GM23338 (cell line): ENCODE measurements around the gene MBL2. TPM values are rescaled to one million over a fixed set of nuclear protein-coding genes. Genes with fewer than 3 reads are reported as not detected.

ENCODE experiments used
- ATAC-seq: fragments of 200-7000 bp; cut with Tn5 transposase; 3 replicates; pipeline ENCODE4 v1.9.1; 2020
- DNase-seq: peaks from one replicate; pipeline ENCODE4 v3.0.0-alpha.2; 2015; ENCODE audit warnings: low spot score
- H2AFZ ChIP-seq: fragments of 200-600 bp; sonication (generic); 2 replicates; pipeline ENCODE4 v1.8.0; 2016; ENCODE audit warnings: antibody characterized with exemption, mild to moderate bottlenecking, moderate library complexity
- H3F3A ChIP-seq: fragments of 200-600 bp; sonication (generic); replicated peaks from 2 replicates; pipeline ENCODE4 v1.8.0; 2017; ENCODE audit warnings: antibody characterized with exemption, mixed run types, low read depth
- H3K27ac ChIP-seq: fragments of 200-600 bp; sonication (generic); 2 replicates; pipeline ENCODE4 v1.6.1; 2016; ENCODE audit warnings: low read depth
- H3K27me3 ChIP-seq: fragments of 200-600 bp; sonication (generic); 2 replicates; pipeline ENCODE4 v1.8.0; 2016; ENCODE audit warnings: mild to moderate bottlenecking, mixed run types, moderate library complexity; ENCODE audit not compliant: insufficient read depth
- H3K36me3 ChIP-seq: fragments of 200-600 bp; sonication (generic); 2 replicates; pipeline ENCODE4 v1.8.0; 2016; ENCODE audit warnings: mild to moderate bottlenecking; ENCODE audit not compliant: insufficient read depth
- H3K4me1 ChIP-seq: fragments of 200-600 bp; sonication (generic); 2 replicates; pipeline ENCODE4 v1.8.0; 2016; ENCODE audit warnings: mild to moderate bottlenecking, moderate library complexity; ENCODE audit not compliant: insufficient read depth
- H3K4me2 ChIP-seq: fragments of 200-600 bp; sonication (generic); 2 replicates; pipeline ENCODE4 v1.7.1; 2017; ENCODE audit warnings: mixed run types
- H3K4me3 ChIP-seq: fragments of 200-600 bp; sonication (generic); 2 replicates; pipeline ENCODE4 v1.6.1; 2016; ENCODE audit warnings: mixed run types
- H3K79me2 ChIP-seq: fragments of 200-600 bp; sonication (generic); replicated peaks from 2 replicates; pipeline ENCODE4 v1.8.0; 2017; ENCODE audit warnings: mild to moderate bottlenecking; ENCODE audit not compliant: insufficient read depth
- H3K9me2 ChIP-seq: fragments of 200-600 bp; sonication (generic); 2 replicates; pipeline ENCODE4 v1.8.0; 2017; ENCODE audit not compliant: insufficient read depth
- H4K20me1 ChIP-seq: fragments of 200-600 bp; sonication (generic); replicated peaks from 2 replicates; pipeline ENCODE4 v1.8.0; 2017; ENCODE audit warnings: mild to moderate bottlenecking; ENCODE audit not compliant: insufficient read depth
- H3K27ac Mint-ChIP-seq: 2 replicates; pipeline ENCODE4 v1.8.0; 2020; ENCODE audit warnings: inconsistent platforms, mild to moderate bottlenecking, moderate library complexity, mixed read lengths
- H3K27me3 Mint-ChIP-seq: 3 replicates; pipeline ENCODE4 v1.8.0; 2022; ENCODE audit warnings: low read depth, mild to moderate bottlenecking, moderate library complexity, mixed read lengths, inconsistent platforms; ENCODE audit not compliant: insufficient read depth, poor library complexity
- H3K36me3 Mint-ChIP-seq: 3 replicates; pipeline ENCODE4 v1.8.0; 2021; ENCODE audit warnings: low read depth, mild to moderate bottlenecking, inconsistent platforms, moderate library complexity, mixed read lengths
- H3K4me1 Mint-ChIP-seq: 3 replicates; pipeline ENCODE4 v1.8.0; 2020; ENCODE audit warnings: mild to moderate bottlenecking, inconsistent platforms, mixed read lengths
- H3K4me3 Mint-ChIP-seq: 3 replicates; pipeline ENCODE4 v1.8.0; 2021; ENCODE audit warnings: moderate library complexity, mild to moderate bottlenecking, inconsistent platforms, mixed read lengths
- H3K9me3 Mint-ChIP-seq: 3 replicates; pipeline ENCODE4 v1.8.0; 2020; ENCODE audit warnings: moderate library complexity, mild to moderate bottlenecking, inconsistent platforms, mixed read lengths
- EZH2 ChIP-seq: fragments of 200-600 bp; sonication (generic); IDR thresholded peaks from one replicate; pipeline ENCODE4 v1.8.0; 2017; ENCODE audit warnings: antibody characterized with exemption, mild to moderate bottlenecking, low read depth; ENCODE audit not compliant: unreplicated experiment
- JUNB ChIP-seq: IDR thresholded peaks from one replicate; pipeline ENCODE4 v1.6.1; 2016; ENCODE audit warnings: antibody characterized with exemption; ENCODE audit not compliant: unreplicated experiment
- NANOG ChIP-seq: IDR thresholded peaks from 2 replicates; pipeline ENCODE4 v1.6.1; 2016; ENCODE audit warnings: antibody characterized with exemption, borderline replicate concordance
- ZNF462 ChIP-seq: fragments of 250-450 bp; sonication (Bioruptor Pico); IDR thresholded peaks from 2 replicates; pipeline ENCODE4 v1.5.0; 2020; ENCODE audit warnings: mild to moderate bottlenecking, moderate library complexity
- polyA plus RNA-seq: library from polyadenylated mRNA; unstranded; fragments of >200 nt; fragmentation: Nextera tagmentation; extraction: Ambion mirVana; gene quantifications from 2 replicates; pipeline ENCODE4 v1.2.1, GENCODE V29; 2016
- total RNA-seq: library from RNA; depleted of rRNA; stranded (reverse); fragments of >200 nt; shearing (Covaris generic); gene quantifications from 2 replicates; pipeline ENCODE4 v1.2.3, GENCODE V29; 2014
- TF ChIP-seq, protein P1 (sequence below): IDR thresholded peaks from 2 replicates; pipeline ENCODE4 v1.6.1; 2016; ENCODE audit warnings: antibody characterized with exemption

Gene MBL2
- total and polyA plus RNA-seq, 2 experiments from 2014 or later: not detected

GRCh38 chr10:52739380-52740154 is 33.0 kb downstream of the MBL2 start:
- no peaks in the 10 kb centered on the region for H3F3A ChIP-seq
- H3K36me3 ChIP-seq: no peaks in the 10 kb centered on the region
- no peaks in the 10 kb centered on the region for H3K27me3 Mint-ChIP-seq
- H3K9me2 ChIP-seq: no peaks in the 10 kb centered on the region; the same call in 1 of the 2 replicates
- H3K79me2 ChIP-seq: no peaks in the 10 kb centered on the region
- H2AFZ ChIP-seq: no peak overlapping the region
- peaks cover 24% of the 10 kb centered on the region for H3K9me3 Mint-ChIP-seq
- no peak overlapping the region for H3K27ac Mint-ChIP-seq
- H3K4me2 ChIP-seq: no peak overlapping the region
- H3K27ac ChIP-seq: no peak overlapping the region
- no peaks in the 10 kb centered on the region for H3K4me1 ChIP-seq
- H3K27me3 ChIP-seq: no peaks in the 10 kb centered on the region
- no peaks in the 10 kb centered on the region for H3K4me1 Mint-ChIP-seq
- TF ChIP-seq NANOG (no peak), ZNF462 (CRISPR knock-in tag) (no peak), EZH2 (no peak), JUNB (no peak)
- TF ChIP-seq, protein P1, sequence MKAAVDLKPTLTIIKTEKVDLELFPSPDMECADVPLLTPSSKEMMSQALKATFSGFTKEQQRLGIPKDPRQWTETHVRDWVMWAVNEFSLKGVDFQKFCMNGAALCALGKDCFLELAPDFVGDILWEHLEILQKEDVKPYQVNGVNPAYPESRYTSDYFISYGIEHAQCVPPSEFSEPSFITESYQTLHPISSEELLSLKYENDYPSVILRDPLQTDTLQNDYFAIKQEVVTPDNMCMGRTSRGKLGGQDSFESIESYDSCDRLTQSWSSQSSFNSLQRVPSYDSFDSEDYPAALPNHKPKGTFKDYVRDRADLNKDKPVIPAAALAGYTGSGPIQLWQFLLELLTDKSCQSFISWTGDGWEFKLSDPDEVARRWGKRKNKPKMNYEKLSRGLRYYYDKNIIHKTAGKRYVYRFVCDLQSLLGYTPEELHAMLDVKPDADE: no peak
- no peak for ATAC-seq
- DNase-seq: no peak
- no peak overlapping the region for H3K4me3 ChIP-seq
- H3K36me3 Mint-ChIP-seq: peaks cover 13% of the 10 kb centered on the region; the same call in 2 of the 3 replicates
- no peaks in the 10 kb centered on the region for H4K20me1 ChIP-seq
- no peak overlapping the region for H3K4me3 Mint-ChIP-seq
